Measurements from ENCODE around the gene MRAS.
"Not testable (repeated sequence)": the region's sequence is repeated elsewhere in the genome, so short reads cannot be mapped to it uniquely, and the experiment has no call there.

Gene MRAS

GRCh38 chr3:138450704-138451424 is 102.5 kb downstream of the MRAS start:
- DNase-seq = no peak

DNA sequence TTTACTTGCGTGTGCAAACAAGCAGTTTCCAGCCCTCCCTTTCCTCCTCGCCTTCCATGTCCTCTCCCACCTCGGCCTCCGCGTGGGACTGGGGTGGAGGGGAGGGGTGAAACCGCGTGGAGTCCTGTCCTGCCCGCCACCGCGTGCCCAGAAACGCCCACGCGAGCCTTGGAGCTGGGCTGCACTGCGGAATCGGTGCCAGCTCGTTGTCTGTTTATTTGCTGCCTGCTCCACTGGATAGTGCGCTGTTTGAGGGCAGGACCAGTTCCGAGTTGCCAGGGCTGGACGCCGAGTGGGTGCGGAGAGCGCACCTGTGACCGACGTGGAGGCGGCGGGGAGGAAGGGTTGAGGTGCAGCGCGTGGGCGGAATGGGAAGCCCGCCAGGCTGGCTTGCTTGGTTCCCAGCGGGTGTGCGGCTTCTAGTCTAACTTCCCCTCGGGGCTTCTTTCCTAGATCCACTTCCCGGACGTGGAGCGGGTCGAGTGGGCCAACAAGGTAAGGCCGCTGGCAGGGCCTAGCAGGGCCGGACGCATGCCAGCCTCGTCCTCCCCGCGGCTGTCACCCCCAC is 103.3 kb downstream of the MRAS start:
- no peak for DNase-seq

DNA sequence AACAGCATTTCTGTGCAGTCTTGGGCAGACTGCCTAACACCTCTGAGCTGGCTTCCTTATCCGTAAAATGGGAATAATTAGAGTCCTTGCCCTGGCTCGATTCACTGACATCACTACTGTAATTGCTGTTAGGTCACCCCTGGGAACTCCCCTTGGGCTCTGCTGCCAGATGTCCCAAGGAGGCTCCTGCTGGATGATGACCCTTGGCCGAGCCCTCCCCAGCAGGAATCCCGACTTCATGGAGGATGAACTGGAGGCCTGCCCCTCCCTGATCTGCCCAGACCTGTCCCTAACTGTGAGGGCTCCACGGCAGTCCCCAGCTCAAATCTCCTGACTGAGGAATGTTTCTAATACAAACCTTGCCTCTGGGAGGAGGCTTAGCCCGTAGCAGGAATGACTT is 104.1 kb downstream of the MRAS start:
- DNase-seq = no peak

- DNase-seq = not testable (repeated sequence)
These were observed 105.6 kb downstream of the MRAS start for GRCh38 chr3:138453940-138454339.
